Upper lobe of left lung (tissue), 6 donors: ENCODE measurements around the gene ZNF12. TPM values are rescaled to one million over a fixed set of nuclear protein-coding genes. Genes with fewer than 3 reads are reported as not detected.
"Not testable (repeated sequence)": the region's sequence is repeated elsewhere in the genome, so short reads cannot be mapped to it uniquely, and the experiment has no call there.

ENCODE experiments used
- ATAC-seq, 2 donors: fragments of 200-7000 bp; cut with Tn5 transposase; one replicate each; pipeline ENCODE4 v1.9.1; 2022; ENCODE audit warnings: mild to moderate bottlenecking in 2 of 2, moderate library complexity in 2 of 2; ENCODE audit not compliant: low FRiP score in 2 of 2
- DNase-seq, 2 donors: peaks; one replicate each; pipeline ENCODE4 v3.0.0-alpha.2; 2019 to 2020
- H3K27ac ChIP-seq, 4 donors: fragments of 200-600 bp; sonication (generic); one replicate each; pipeline ENCODE4 v1.5.1; 2016 to 2019
- H3K27me3 ChIP-seq, 4 donors: fragments of 200-600 bp; sonication (generic); one replicate each; pipeline ENCODE4 v1.5.1; 2017 to 2019
- H3K36me3 ChIP-seq, 4 donors: fragments of 200-600 bp; sonication (generic); one replicate each; pipeline ENCODE4 v1.5.1; 2016 to 2019
- H3K4me1 ChIP-seq, 4 donors: fragments of 200-600 bp; sonication (generic); one replicate each; pipeline ENCODE4 v1.5.1; 2018 to 2019
- H3K4me3 ChIP-seq, 4 donors: fragments of 200-600 bp; sonication (generic); one replicate each; pipeline ENCODE4 v1.5.1; 2017 to 2019; ENCODE audit warnings: mild to moderate bottlenecking in 2 of 4, moderate library complexity in 1 of 4
- H3K9me3 ChIP-seq, 4 donors: fragments of 200-600 bp; sonication (generic); one replicate each; pipeline ENCODE4 v1.5.1; 2018 to 2019
- EP300 ChIP-seq, 4 donors: sonication (generic); formaldehyde crosslinking; IDR thresholded peaks; one replicate each; pipeline ENCODE4 v1.5.1; 2017; ENCODE audit warnings: antibody characterized with exemption in 4 of 4, control low read depth in 2 of 4
- POLR2A ChIP-seq, 4 donors: fragments of 450-650 bp; IDR thresholded peaks; one replicate each; pipeline ENCODE4 v1.5.1; 2016 to 2017; ENCODE audit warnings: antibody characterized with exemption in 4 of 4, mild to moderate bottlenecking in 2 of 4
- POLR2AphosphoS5 ChIP-seq, 2 donors: sonication (generic); formaldehyde crosslinking; IDR thresholded peaks; one replicate each; pipeline ENCODE4 v1.5.1; 2017; ENCODE audit warnings: antibody characterized with exemption in 2 of 2
- WGBS, 2 donors: methylation state at CpG; one replicate each; pipeline ENCODE4 v1.1.5; 2017 to 2018; 5-methylcytosine and 5-hydroxymethylcytosine counted together
- total RNA-seq, 6 donors: library from RNA; depleted of rRNA in 4 of 6; stranded (reverse); fragments of >200 nt in 4 of 6; gene quantifications; one replicate each; pipeline versions ENCODE4 v1.1.0 to v1.2.1, GENCODE V29; 2016 to 2021
- TF ChIP-seq, protein P1 (sequence below), 6 experiments: fragments of 450-650 bp in 4 of 6; fragments of 200-600 bp in 2 of 6; sonication (generic) in 2 of 6; IDR thresholded peaks; one replicate each; pipeline ENCODE4 v1.5.1; 2016 to 2019; ENCODE audit warnings: antibody characterized with exemption in 6 of 6
- donor health status: DM: no; HTN: no; CAD: no; lungs with moderate emphysema.
- donor health status: DM: no; HTN: yes; CAD: no; lungs with severe emphysema.

ZNF12 gene
- total RNA-seq, 6 donors from 2014 or later: 15.8 to 28.5 (median 23.9) TPM

DNA sequence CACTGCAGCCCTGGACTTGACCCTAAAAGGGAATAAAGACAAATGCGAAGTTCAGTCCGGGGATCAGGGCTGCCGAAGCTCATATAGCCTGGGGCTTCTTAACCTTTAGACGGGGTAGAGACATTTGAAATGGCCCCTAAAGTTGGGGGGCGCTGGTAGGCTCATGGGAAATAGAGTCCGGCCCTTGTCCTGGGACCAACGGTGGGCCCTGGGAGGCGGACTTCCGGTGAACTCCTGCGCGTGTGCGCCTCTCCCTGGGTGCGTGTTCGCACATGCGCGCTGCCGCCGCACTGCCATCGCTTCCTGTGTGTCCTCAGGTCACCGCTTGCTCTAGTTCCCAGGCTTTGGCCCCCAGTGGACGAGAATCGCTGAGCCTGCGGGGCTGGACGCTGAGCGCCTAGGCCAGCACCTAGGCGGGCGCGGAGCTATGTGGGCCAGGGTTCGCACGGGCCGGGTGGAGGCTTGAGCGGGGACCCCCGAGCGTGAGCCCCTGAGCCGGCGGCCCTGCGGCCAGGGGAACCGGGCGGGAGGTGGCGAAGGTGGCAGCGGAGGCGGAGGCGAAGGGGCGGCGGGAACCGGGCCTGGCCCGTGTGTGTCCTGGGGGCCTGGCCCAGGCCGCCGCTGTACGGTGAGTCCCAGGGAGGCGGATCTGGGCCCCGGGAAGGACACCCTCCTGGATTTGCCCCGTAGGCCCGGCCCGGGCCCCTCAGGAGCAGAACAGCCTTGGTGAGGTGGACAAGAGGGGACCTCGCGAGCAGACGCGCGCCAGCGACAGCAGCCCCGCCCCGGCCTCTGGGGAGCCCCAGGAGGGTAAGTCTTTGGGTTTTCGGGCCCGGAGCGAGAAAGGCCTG is 23.0 kb upstream of the ZNF12 start:
- peak; percentile 94 to 98 for DNase-seq
- TF ChIP-seq POLR2A (IDR thresholded peaks at IDR 0.05) (peak in 3 of 4 donors; percentile 30 to 74 (median 43)), EP300 (IDR thresholded peaks at IDR 0.05) (no peak), POLR2AphosphoS5 (IDR thresholded peaks at IDR 0.05) (peak; percentile 72 to 87)
- TF ChIP-seq, protein P1, sequence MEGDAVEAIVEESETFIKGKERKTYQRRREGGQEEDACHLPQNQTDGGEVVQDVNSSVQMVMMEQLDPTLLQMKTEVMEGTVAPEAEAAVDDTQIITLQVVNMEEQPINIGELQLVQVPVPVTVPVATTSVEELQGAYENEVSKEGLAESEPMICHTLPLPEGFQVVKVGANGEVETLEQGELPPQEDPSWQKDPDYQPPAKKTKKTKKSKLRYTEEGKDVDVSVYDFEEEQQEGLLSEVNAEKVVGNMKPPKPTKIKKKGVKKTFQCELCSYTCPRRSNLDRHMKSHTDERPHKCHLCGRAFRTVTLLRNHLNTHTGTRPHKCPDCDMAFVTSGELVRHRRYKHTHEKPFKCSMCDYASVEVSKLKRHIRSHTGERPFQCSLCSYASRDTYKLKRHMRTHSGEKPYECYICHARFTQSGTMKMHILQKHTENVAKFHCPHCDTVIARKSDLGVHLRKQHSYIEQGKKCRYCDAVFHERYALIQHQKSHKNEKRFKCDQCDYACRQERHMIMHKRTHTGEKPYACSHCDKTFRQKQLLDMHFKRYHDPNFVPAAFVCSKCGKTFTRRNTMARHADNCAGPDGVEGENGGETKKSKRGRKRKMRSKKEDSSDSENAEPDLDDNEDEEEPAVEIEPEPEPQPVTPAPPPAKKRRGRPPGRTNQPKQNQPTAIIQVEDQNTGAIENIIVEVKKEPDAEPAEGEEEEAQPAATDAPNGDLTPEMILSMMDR (IDR thresholded peaks at IDR 0.05): peak in 3 of 6 experiments; percentile 3 to 47 (median 26)
- 1 to 4% methylated on average over 19 to 48 of the region's 66 CpGs for WGBS, 2 donors
- Histone ChIP-seq H3K9me3 (no peaks in the 10 kb centered on the region), H3K36me3 (peaks cover 4 to 24% (median 10%) of the 10 kb centered on the region in 4 donors), H3K4me1 (peaks cover 5 to 19% (median 7%) of the 10 kb centered on the region in 4 donors), H3K4me3 (peak overlapping the region; percentile 54 to 96 (median 70)), H3K27ac (peak overlapping the region; percentile 76 to 86 (median 82)), H3K27me3 (no peaks in the 10 kb centered on the region)
- peak; percentile 100 for ATAC-seq

DNA sequence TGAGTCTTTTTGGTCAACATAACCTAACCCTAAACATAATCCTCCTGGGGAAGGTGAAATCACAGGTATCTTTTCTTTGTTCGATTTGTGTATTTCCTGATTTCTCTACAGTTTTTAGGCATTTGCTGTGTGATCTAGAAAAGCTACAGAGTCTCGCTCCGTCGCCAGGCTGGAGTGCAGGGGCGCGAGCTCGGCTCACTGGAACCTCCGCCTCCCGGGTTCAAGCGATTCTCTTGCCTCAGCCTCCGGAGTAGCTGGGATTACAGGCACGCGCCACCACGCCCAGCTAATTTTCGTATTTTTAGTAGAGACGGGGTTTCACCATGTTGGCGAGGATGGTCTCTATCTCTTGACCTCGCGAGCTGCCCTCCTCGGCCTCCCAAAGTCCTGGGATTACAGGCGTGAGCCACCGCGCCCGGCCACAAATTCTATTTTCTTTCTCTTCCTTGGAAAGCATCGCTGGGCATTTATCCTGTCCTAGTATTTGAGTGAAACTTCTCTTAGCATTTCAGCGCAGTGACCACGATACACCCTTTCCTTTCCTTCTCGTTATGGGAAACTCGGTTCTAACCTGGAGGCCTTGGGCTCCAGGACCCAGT is 22.2 kb upstream of the ZNF12 start:
- Histone ChIP-seq H3K36me3 (peaks cover 4 to 18% (median 7%) of the 10 kb centered on the region in 4 donors), H3K4me3 (peak overlapping the region in 3 of 4 donors; percentile 59 to 96 (median 80)), H3K4me1 (peaks cover 5 to 19% (median 7%) of the 10 kb centered on the region in 4 donors), H3K27ac (peak overlapping the region; percentile 76 to 86 (median 82))
- 56 to 71% methylated on average over 29 of the region's 29 CpGs for WGBS, 2 donors
- ATAC-seq, H3K27me3 ChIP-seq, H3K9me3 ChIP-seq: not testable (repeated sequence)
- peak in 1 of 2 donors; percentile 60 for DNase-seq

DNA sequence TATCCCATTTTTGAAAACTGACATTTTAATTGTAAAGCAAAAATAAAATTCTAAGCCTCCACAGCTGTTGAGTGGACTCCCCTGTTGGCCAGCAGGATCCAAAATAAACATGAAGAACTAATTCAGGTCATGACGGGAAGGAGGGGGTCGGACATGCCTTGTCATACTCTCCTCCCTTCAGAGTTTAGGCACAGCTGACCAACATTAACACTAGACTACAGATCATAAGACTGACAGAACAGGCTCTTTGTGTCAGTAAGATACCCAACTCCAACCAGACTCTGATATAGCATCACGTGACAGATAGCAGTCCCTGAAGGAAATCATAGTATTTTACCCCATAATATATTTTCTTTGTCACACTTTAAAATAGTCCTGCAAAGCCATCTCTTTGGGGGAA is 20.9 kb upstream of the ZNF12 start:
- WGBS, 2 donors: 80 to 83% methylated on average over 3 of the region's 3 CpGs
- H3K9me3 ChIP-seq: no peaks in the 10 kb centered on the region
- H3K4me1 ChIP-seq: peaks cover 5 to 19% (median 7%) of the 10 kb centered on the region in 4 donors
- no peak for ATAC-seq
- no peak for DNase-seq
- H3K27me3 ChIP-seq: no peaks in the 10 kb centered on the region
- TF ChIP-seq EP300 (IDR thresholded peaks at IDR 0.05) (no peak), POLR2AphosphoS5 (IDR thresholded peaks at IDR 0.05) (no peak), POLR2A (IDR thresholded peaks at IDR 0.05) (no peak)
- peaks cover 0 to 5% (median 1%) of the 10 kb centered on the region in 4 donors for H3K36me3 ChIP-seq
- H3K27ac ChIP-seq: no peak overlapping the region
- no peak overlapping the region for H3K4me3 ChIP-seq

DNA sequence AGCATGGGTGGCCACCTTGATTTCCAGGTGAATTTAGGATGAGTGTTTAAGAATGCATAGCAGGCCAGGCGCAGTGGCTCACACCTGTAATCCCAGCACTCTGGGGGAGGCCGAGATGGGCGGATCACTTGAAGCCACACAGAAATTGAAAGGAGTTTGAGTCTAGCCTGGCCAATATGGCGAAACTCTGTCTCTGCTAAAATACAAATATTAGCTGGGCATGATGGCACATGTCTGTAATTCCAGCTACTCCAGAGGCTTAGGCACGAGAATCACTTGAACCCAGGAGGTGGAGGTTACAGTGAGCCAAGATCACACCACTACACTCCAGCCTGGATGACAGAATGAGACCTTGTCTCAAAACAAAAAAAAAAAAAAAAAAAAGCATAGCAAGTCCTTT is 19.6 kb upstream of the ZNF12 start:
- 91 to 93% methylated on average over 5 of the region's 5 CpGs for WGBS, 2 donors
- H3K27ac ChIP-seq, H3K4me3 ChIP-seq, ATAC-seq, H3K36me3 ChIP-seq, H3K9me3 ChIP-seq, H3K27me3 ChIP-seq, DNase-seq: not testable (repeated sequence)
- H3K4me1 ChIP-seq: peaks cover 5 to 17% (median 6%) of the 10 kb centered on the region in 4 donors

DNA sequence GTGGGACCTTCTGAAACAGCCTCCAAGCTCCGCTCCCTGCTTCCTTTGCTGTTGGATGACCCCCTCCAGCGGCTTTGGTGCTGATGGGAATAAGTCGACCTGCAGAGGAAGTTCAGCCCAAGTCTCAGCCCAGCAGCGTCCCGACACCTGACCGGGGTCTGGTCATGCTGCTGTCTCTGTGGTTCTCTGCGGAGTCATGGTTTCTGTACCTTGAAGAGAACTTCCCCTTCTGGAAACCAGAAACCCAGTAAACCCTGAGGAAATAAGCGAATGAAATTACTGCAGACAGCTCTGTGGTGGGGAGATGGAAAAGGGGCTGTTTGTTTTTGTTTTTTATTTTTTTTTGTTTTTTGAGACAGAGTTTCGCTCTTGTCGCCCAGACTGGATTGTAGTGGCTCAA is 18.3 kb upstream of the ZNF12 start:
- Histone ChIP-seq H3K27me3 (no peaks in the 10 kb centered on the region), H3K9me3 (no peaks in the 10 kb centered on the region), H3K4me3 (no peak overlapping the region), H3K36me3 (no peaks in the 10 kb centered on the region), H3K4me1 (peaks cover 0 to 5% (median 0%) of the 10 kb centered on the region in 4 donors), H3K27ac (no peak overlapping the region)
- WGBS, 2 donors: 64 to 82% methylated on average over 10 of the region's 10 CpGs
- DNase-seq (no peak), ATAC-seq (no peak)
- TF ChIP-seq, protein P1 (IDR thresholded peaks at IDR 0.05): no peak
- TF ChIP-seq EP300 (IDR thresholded peaks at IDR 0.05) (no peak), POLR2A (IDR thresholded peaks at IDR 0.05) (no peak), POLR2AphosphoS5 (IDR thresholded peaks at IDR 0.05) (no peak)

DNA sequence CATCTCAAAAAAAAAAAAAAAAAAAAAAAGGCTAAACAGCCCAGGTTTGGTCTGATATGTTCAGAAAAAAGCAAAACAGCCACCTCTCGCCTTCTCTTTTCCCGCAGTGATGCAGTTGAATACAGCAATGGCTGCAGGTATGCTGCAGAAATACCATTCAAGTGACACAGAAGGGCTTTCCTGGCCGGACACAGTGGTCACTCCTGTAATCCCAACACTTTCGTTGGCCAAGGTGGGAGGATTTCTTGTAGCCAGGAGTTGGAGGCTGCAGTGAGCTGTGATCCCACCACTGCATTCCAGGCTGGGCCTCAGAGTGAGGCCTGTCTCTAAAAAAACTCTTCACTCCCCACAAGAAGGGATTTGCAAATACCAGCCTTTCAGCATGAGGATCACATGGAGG is 17.6 kb upstream of the ZNF12 start:
- not testable (repeated sequence) for H3K27me3 ChIP-seq, H3K9me3 ChIP-seq, DNase-seq, ATAC-seq, H3K4me1 ChIP-seq, H3K4me3 ChIP-seq, H3K36me3 ChIP-seq, H3K27ac ChIP-seq
- 87 to 95% methylated on average over 3 to 4 of the region's 4 CpGs for WGBS, 2 donors
